Suprapubic skin (tissue), 4 donors: Measurements from ENCODE around the gene PREX1. TPM values are rescaled to one million over a fixed set of nuclear protein-coding genes. Genes with fewer than 3 reads are reported as not detected.

Source experiments
- DNase-seq, 2 donors: peaks; one replicate each; pipeline ENCODE4 v3.0.0-alpha.2; 2019; ENCODE audit warnings: low spot score in 2 of 2
- H3K27ac ChIP-seq: fragments of 200-600 bp; sonication (generic); one replicate; pipeline ENCODE4 v1.5.1; 2019
- H3K27me3 ChIP-seq: fragments of 200-600 bp; sonication (generic); one replicate; pipeline ENCODE4 v1.5.1; 2019
- H3K36me3 ChIP-seq: fragments of 200-600 bp; sonication (generic); one replicate; pipeline ENCODE4 v1.5.1; 2019
- H3K4me1 ChIP-seq: fragments of 200-600 bp; sonication (generic); one replicate; pipeline ENCODE4 v1.5.1; 2019
- H3K4me3 ChIP-seq: fragments of 200-600 bp; sonication (generic); one replicate; pipeline ENCODE4 v1.5.1; 2019; ENCODE audit warnings: mild to moderate bottlenecking
- H3K9me3 ChIP-seq: fragments of 200-600 bp; sonication (generic); one replicate; pipeline ENCODE4 v1.5.1; 2019
- CTCF ChIP-seq, 2 donors: fragments of 200-600 bp in 1 of 2; fragments of 450-650 bp in 1 of 2; sonication (generic) in 1 of 2; IDR thresholded peaks; one replicate each; pipeline ENCODE4 v1.5.1; 2016 to 2019; ENCODE audit warnings: antibody characterized with exemption in 2 of 2, mild to moderate bottlenecking in 1 of 2, moderate library complexity in 1 of 2
- EP300 ChIP-seq: sonication (generic); formaldehyde crosslinking; IDR thresholded peaks from one replicate; pipeline ENCODE4 v1.6.1; 2017; ENCODE audit warnings: antibody characterized with exemption
- POLR2A ChIP-seq, 2 donors: fragments of 450-650 bp; IDR thresholded peaks; one replicate each; pipeline ENCODE4 v1.6.1; 2017; ENCODE audit warnings: antibody characterized with exemption in 2 of 2, mild to moderate bottlenecking in 2 of 2, moderate library complexity in 2 of 2
- POLR2AphosphoS5 ChIP-seq, 3 donors: sonication (generic); formaldehyde crosslinking; IDR thresholded peaks; one replicate each; pipeline ENCODE4 v1.6.1; 2017; ENCODE audit warnings: antibody characterized with exemption in 3 of 3
- WGBS: methylation state at CpG from one replicate; pipeline ENCODE4 v1.1.5; 2018; 5-methylcytosine and 5-hydroxymethylcytosine counted together
- total RNA-seq, 4 donors: library from RNA; depleted of rRNA; stranded (reverse); fragments of >200 nt; gene quantifications; one replicate each; pipeline ENCODE4 v1.1.0, GENCODE V29; 2016

Gene PREX1
- total RNA-seq, 4 donors from 2014 or later, result 4.7 to 15.1 (median 10.2) TPM

DNA sequence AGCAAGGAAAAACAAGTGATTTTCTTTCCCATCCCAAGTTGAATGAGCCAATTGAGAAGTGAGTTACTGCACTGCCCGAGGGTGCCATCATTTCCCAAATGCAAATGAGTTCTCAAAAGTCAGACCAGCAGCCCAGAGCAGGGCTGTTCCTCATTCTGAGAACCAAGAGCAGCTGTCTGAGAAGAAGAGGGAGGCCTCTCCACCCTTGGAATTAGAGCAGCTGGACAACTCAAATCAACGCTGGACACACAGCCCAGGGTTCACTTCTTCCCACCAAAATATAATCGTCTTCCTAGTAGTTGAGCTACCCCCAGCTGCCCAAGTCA, 4.6 kb upstream of the PREX1 start:
- DNase-seq, result no peak

DNA sequence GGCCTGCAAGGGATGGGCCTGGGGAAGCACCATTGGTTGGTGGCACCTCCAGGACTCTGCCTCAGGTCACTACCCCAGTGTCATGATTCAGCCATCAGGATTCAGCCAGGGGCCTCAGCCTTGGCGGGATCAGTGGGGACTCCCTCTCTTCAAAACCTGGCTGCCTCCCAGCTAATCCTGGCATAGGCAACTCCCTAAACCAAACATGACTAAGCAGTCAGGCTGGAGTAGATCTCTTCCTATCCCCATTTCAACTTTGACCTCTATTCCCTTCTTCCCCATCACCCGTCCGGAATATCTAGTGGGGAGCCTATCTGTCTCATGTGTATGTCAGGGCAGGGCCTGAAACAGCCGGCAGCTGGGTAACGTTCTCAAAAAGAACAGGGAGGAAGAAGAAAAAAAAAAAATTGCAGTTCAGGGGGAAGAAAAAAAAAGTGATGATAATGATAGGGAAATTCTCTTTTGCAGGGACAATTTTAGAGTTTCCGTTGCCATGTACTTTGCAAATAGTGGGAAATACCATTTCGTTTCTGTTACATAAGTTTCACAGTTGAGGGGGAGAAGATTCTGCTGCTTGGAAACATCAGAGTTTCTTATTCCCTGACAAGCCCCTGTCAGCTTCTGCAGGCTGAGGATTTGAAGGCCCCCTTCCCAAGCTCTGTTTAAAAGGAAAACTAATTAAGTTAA, 4.1 kb upstream of the PREX1 start:
- Histone ChIP-seq H3K27me3 (peaks cover 10% of the 10 kb centered on the region), H3K9me3 (no peaks in the 10 kb centered on the region), H3K4me3 (no peak overlapping the region), H3K27ac (peak overlapping the region; percentile 53), H3K36me3 (no peaks in the 10 kb centered on the region), H3K4me1 (peaks cover 38% of the 10 kb centered on the region)
- DNase-seq, result no peak
- TF ChIP-seq POLR2A (IDR thresholded peaks at IDR 0.05) (no peak), POLR2AphosphoS5 (IDR thresholded peaks at IDR 0.05) (no peak), CTCF (IDR thresholded peaks at IDR 0.05) (no peak), EP300 (no peak)
- WGBS, result 5% methylated on average over 7 of the region's 7 CpGs

More for the DNA sequence above, 4.6 kb upstream of the PREX1 start:
- Histone ChIP-seq H3K4me1 (peaks cover 34% of the 10 kb centered on the region), H3K36me3 (no peaks in the 10 kb centered on the region), H3K27ac (peak overlapping the region; percentile 53), H3K4me3 (no peak overlapping the region), H3K9me3 (no peaks in the 10 kb centered on the region), H3K27me3 (peaks cover 5% of the 10 kb centered on the region)
- WGBS, result 24% methylated on average over 3 of the region's 3 CpGs
- no peak for TF ChIP-seq EP300

- 97% methylated on average over 3 of the region's 3 CpGs for WGBS
- Histone ChIP-seq H3K36me3 (no peaks in the 10 kb centered on the region), H3K27ac (peak overlapping the region; percentile 53), H3K9me3 (no peaks in the 10 kb centered on the region), H3K27me3 (peaks cover 19% of the 10 kb centered on the region), H3K4me1 (peaks cover 40% of the 10 kb centered on the region), H3K4me3 (no peak overlapping the region)
- TF ChIP-seq CTCF (IDR thresholded peaks at IDR 0.05) (no peak), POLR2A (IDR thresholded peaks at IDR 0.05) (no peak), POLR2AphosphoS5 (IDR thresholded peaks at IDR 0.05) (no peak), EP300 (no peak)
- DNase-seq, result no peak
These were observed 3.1 kb upstream of the PREX1 start for GRCh38 chr20:48830826-48831318.

GRCh38 chr20:48829940-48830339, 2.1 kb upstream of the PREX1 start:
- Histone ChIP-seq H3K27ac (no peak overlapping the region), H3K27me3 (peaks cover 19% of the 10 kb centered on the region), H3K4me3 (no peak overlapping the region), H3K4me1 (peaks cover 42% of the 10 kb centered on the region), H3K9me3 (no peaks in the 10 kb centered on the region), H3K36me3 (no peaks in the 10 kb centered on the region)
- DNase-seq, result no peak
- WGBS, result 93% methylated on average over 4 of the region's 4 CpGs
- TF ChIP-seq POLR2AphosphoS5 (IDR thresholded peaks at IDR 0.05), result no peak
- TF ChIP-seq POLR2A (IDR thresholded peaks at IDR 0.05), result no peak
- no peak for TF ChIP-seq CTCF (IDR thresholded peaks at IDR 0.05)
- no peak for TF ChIP-seq EP300

GRCh38 chr20:48828734-48829460, 1.1 kb upstream of the PREX1 start:
- DNase-seq, result no peak
- no peaks in the 10 kb centered on the region for H3K9me3 ChIP-seq
- peaks cover 51% of the 10 kb centered on the region for H3K4me1 ChIP-seq
- 79% methylated on average over 11 of the region's 11 CpGs for WGBS
- H3K27me3 ChIP-seq, result peaks cover 19% of the 10 kb centered on the region
- peak overlapping the region; percentile 71 for H3K4me3 ChIP-seq
- no peaks in the 10 kb centered on the region for H3K36me3 ChIP-seq
- TF ChIP-seq POLR2A (IDR thresholded peaks at IDR 0.05), result no peak
- TF ChIP-seq CTCF (IDR thresholded peaks at IDR 0.05), result no peak
- TF ChIP-seq EP300, result no peak
- TF ChIP-seq POLR2AphosphoS5 (IDR thresholded peaks at IDR 0.05), result no peak
- H3K27ac ChIP-seq, result no peak overlapping the region
